ENCODE results near the gene MRPL43.

The MRPL43 gene

GRCh38 chr10:101005361-101005760, 18.1 kb upstream of the MRPL43 start:
- in situ Hi-C loops (cut with MboI; ENCODE audit: low sequenced_read_pairs), result no loop called here

- in situ Hi-C loops (cut with MboI; ENCODE audit: low sequenced_read_pairs), result no loop called here
Measured at GRCh38 chr10:101003639-101004206, 16.4 kb upstream of the MRPL43 start.

- in situ Hi-C loops (cut with MboI; ENCODE audit: low sequenced_read_pairs), result no loop called here
Measured at GRCh38 chr10:101002456-101002855, 15.2 kb upstream of the MRPL43 start.

- in situ Hi-C loops (cut with MboI; ENCODE audit: low sequenced_read_pairs), result no loop called here
Measured at GRCh38 chr10:101001659-101002035, 14.3 kb upstream of the MRPL43 start.

- in situ Hi-C loops (cut with MboI; ENCODE audit: low sequenced_read_pairs), result no loop called here
Measured at GRCh38 chr10:101000915-101001658, 13.8 kb upstream of the MRPL43 start.

- in situ Hi-C loops (cut with MboI; ENCODE audit: low sequenced_read_pairs), result no loop called here
Measured at GRCh38 chr10:101000127-101000914, 13.0 kb upstream of the MRPL43 start.

DNA sequence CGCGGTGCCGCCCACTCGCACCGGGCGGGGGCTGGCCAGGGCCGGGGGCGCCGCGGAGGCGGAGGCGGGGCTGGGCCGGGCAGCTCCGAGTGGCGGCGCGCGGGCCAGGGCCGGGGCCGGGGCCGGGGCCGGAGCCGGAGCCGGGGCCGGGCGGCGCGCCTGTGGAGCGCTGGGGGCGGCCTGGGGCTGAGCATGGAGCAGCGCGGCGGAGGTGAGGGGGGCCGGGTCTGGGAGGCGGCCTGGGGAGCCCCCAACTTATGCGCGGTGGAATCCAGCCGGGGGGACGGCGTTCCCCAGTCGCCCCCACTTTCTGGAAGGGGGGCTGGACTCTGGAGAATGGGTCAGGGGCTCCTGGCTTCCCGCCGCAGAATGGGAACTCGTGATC, 12.4 kb upstream of the MRPL43 start, which contains the start of gene LZTS2:
Gene LZTS2 (plus strand): TSS at position 67 of the 385 bp plus-strand sequence. CDS start 2,731 bp downstream, outside the sequence.
- in situ Hi-C loops (cut with MboI; ENCODE audit: low sequenced_read_pairs), result no loop called here

DNA sequence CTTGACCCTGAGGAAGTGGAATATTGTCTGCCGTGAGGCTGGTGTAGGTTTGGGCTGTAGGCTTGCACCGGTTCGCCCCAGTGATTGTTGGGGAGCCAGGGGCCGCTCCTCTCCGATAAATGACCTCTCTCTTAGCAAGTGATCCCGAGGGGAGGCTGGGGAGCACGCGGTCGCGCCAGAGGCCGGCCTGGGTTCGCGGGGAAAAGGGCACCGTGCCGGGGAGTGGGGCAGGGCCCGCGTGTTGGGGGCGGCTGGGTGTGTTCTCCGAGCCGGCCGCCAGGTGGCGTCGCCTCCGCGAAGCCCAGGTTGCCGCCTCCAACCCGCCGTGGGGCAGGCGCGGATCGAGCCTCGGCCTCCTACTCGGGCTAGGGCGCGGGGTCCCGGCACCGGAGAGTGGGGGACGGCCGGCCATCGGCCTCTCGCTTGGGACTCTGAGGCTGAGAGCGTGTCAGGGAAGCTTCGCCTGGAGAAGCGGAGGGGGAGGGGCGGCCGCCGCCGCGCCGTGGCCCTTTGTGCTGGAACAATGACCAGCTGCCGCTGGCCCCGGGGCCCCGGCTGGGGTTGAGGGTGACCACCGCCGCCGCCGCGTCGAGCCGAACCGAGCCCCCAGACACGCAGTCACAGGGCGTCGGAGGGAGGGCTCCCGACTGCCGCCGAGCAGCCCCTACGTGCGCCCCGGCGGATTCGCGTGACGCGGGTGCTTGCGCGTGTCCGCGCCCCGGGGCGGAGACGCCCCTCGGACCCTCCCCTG, 11.9 kb upstream of the MRPL43 start:
- in situ Hi-C loops (cut with MboI; ENCODE audit: low sequenced_read_pairs), result no loop called here

DNA sequence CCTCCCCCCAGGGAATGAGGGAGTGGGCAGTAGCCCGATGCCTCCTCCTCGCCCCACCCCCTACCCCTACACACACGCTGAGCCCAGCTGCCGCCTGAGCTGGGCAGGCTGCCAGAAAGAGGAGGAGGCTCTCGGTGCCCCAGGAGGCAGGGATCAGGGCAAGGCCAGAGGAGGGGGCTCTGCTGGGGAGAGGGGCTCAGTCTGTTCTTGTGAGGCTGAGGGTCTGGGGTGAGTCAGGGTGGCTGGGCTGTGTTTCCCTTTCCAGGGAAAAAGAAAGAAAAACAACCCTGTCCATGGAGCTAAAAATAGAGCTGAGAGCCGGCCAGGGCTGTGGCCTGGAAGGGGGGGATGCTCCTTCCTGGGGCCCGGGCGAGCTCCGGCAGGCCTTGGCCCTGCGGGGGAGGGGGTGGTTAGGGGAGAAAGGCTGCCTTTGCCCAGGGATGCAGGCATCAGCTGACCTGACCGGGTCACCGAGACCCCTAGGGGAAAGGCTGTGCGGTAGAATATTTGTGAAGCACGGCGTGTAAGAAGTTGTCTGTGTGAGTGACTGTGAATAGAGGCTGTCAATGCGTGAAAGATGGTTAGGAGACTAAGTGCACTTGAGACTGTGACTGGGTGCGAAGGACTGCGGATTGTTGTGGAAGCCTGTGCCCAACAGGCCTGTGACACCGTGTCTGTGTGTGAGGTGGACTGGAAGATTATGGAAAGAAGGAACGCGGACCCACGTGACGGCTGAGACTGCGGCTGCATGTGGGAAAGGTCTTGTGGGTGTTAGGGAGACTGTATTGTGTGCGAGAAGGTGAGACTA, 11.1 kb upstream of the MRPL43 start:
- in situ Hi-C loops (cut with MboI; ENCODE audit: low sequenced_read_pairs), result no loop called here

DNA sequence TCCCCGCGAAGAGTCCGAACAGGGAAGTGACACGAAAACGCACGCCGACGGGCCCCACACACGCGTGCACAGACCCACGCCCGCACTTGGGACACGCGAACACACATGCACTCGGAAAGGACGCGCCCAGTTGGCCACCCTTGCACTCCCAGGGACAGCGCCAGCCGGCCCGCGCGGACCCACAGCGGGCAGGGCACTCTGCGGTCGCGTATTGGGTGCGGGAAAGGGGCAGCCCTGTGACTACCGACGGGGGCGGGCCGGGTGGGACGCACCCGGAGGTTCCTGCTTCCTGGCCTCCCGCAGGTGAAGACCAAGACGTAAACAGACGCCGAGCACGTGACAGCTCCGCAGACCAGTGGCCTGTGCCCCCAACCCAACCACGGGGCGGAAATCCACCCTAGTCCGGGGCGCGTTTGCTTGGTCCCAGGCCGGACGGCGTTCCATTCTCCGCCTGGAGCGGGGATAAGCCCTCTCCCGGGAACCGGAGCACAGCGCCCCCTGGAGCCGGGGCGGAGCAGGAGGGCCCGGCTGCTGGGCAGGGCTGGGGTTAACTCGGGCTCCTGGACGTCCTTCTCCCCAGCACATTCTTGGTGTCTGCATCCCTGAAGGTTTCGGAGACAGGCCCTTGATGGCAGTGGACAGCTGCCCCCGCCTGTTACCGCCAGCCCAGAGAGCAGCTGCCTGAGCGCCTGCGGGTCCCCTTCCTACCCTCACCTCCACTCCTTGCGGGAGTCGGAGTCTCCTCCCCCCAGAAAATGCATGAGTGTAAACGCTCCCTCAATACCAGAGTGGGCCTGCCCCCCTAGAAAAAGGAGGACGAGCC, 10.3 kb upstream of the MRPL43 start:
- in situ Hi-C loops (cut with MboI; ENCODE audit: low sequenced_read_pairs), result no loop called here

DNA sequence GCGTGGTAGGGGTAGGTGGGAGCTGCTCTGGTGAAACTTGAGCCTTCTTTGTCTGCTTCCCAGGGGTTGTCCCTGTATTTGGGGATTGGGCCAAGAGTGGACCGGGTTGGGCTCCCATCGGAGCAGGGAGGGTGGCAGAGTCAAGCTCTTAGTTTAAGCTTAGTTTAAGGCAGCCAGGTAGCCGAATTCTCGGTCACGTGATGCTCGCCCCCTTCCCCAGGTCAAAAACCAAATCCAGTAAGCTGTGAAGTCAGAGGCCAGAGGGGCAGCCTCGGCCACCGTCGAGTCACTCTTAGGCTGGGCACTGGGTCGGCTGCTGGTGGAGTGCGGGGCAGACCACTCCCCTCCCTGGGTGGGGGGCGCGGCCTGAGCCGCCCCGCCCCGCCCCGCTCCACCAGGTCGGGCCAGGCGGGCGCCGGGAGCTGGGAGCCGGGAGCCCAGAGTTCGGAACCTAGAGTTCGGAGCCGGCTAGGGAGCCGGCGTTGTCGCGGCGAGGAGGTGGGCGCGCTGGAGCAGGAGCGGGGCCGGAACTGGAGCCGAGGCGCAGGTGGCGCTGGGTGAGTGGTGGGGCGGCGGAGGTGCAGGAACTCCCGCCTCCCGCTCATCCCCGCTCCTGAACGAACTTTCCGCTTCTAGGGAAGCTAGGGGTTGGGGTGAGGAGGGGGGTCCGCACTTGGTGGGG, 9.5 kb upstream of the MRPL43 start:
- in situ Hi-C loops (cut with MboI; ENCODE audit: low sequenced_read_pairs), result no loop called here

DNA sequence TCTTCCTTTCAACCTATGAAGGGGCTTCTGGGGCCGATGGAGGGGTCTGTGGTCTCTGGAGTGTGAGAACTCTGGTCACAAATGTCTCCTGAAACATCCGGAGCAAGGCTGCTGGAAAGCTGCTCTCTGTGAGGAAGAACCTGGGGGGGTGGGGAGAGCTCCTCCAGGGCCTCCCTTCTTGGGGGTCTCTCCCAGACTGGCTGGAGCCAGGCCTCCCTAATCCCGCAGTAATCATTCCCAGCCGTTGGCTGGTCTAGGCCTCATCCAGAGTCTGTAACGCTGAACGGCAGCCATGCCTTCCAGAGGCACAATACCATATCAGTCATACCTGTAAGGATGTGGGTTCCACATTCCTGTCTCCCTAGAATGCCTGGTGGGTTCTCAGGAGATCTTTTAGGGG, 7.9 kb upstream of the MRPL43 start:
- in situ Hi-C loops (cut with MboI; ENCODE audit: low sequenced_read_pairs), result no loop called here

- in situ Hi-C loops (cut with MboI; ENCODE audit: low sequenced_read_pairs), result no loop called here
Measured at GRCh38 chr10:100993986-100994708, 6.8 kb upstream of the MRPL43 start.

DNA sequence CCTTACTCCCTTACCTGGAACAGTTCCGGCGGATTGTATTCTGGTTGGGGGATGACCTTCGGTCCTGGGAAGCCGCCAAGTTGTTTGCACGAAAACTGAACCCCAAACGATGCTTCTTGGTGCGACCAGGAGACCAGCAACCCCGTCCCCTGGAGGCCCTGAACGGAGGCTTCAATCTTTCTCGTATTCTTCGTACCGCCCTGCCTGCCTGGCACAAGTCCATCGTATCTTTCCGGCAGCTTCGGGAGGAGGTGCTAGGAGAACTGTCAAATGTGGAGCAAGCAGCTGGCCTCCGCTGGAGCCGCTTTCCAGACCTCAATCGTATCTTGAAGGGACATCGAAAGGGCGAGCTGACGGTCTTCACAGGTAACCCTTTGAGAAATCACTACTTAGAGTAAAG, 1.8 kb upstream of the MRPL43 start:
- in situ Hi-C loops (cut with MboI; ENCODE audit: low sequenced_read_pairs), result no loop called here

GRCh38 chr10:100988166-100988565, 869 bp upstream of the MRPL43 start:
- in situ Hi-C loops (cut with MboI; ENCODE audit: low sequenced_read_pairs), result no loop called here

DNA sequence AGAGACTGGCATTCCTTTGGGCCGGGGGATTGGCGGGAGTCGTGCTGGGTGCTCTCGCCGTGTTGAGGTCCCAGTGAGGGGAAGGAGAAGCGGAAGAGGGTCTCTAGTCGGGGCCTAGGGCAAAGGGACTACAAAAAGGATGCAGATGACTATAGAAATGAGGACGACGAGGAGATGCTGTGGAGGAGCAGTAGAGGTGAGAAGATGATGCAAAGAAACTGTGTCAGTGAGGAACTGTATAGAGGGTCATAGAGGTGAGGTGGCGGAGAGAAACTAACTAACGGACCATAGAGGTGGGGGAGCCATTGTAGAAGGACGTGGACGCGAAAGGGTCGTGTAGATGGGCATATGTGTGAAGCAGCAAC, 370 bp upstream of the MRPL43 start:
- in situ Hi-C loops (cut with MboI; ENCODE audit: low sequenced_read_pairs), result no loop called here

GRCh38 chr10:100986623-100986951, 710 bp downstream of the MRPL43 start:
- in situ Hi-C loops (cut with MboI; ENCODE audit: low sequenced_read_pairs), result no loop called here

GRCh38 chr10:100985336-100985735, 2.0 kb downstream of the MRPL43 start:
- in situ Hi-C loops (cut with MboI; ENCODE audit: low sequenced_read_pairs), result no loop called here
